ENCODE data around the gene MYO5B.

The MYO5B gene

GRCh38 chr18:49835405-49835804 lies 359.5 kb downstream of the MYO5B start:
- peaks cover 0 to 2% (median 0%) of the 10 kb centered on the region in 5 donors for H3K9me3 ChIP-seq (ENCODE audit: control insufficient read depth in 5 of 5, low read length in 5 of 5)
- H3K9ac ChIP-seq (ENCODE audit: low read length in 5 of 5): no peak overlapping the region
- no peak overlapping the region for H3K27ac ChIP-seq (ENCODE audit: low read depth, low read length)
- H3K4me3 ChIP-seq (ENCODE audit: low read depth in 1 of 5, low read length in 5 of 5): no peak overlapping the region
- H3K27me3 ChIP-seq (ENCODE audit: control insufficient read depth in 5 of 5, insufficient read depth in 4 of 5, low read length in 5 of 5): no peaks in the 10 kb centered on the region
- peaks cover 0 to 28% (median 6%) of the 10 kb centered on the region in 5 donors for H3K4me1 ChIP-seq (ENCODE audit: control insufficient read depth in 5 of 5, insufficient read depth in 5 of 5, low read length in 5 of 5)
- H3K36me3 ChIP-seq (ENCODE audit: control insufficient read depth in 5 of 5, insufficient read depth in 5 of 5, low read length in 5 of 5): no peaks in the 10 kb centered on the region

- H3K27me3 ChIP-seq (ENCODE audit: control insufficient read depth in 5 of 5, insufficient read depth in 4 of 5, low read length in 5 of 5): no peaks in the 10 kb centered on the region
- peak overlapping the region in 1 of 5 donors; percentile 77 for H3K9ac ChIP-seq (ENCODE audit: low read length in 5 of 5)
- H3K36me3 ChIP-seq (ENCODE audit: control insufficient read depth in 5 of 5, insufficient read depth in 5 of 5, low read length in 5 of 5): no peaks in the 10 kb centered on the region
- peak overlapping the region; percentile 76 for H3K27ac ChIP-seq (ENCODE audit: low read depth, low read length)
- H3K4me3 ChIP-seq (ENCODE audit: low read depth in 1 of 5, low read length in 5 of 5): no peak overlapping the region
- peaks cover 0 to 19% (median 0%) of the 10 kb centered on the region in 5 donors for H3K4me1 ChIP-seq (ENCODE audit: control insufficient read depth in 5 of 5, insufficient read depth in 5 of 5, low read length in 5 of 5)
- peaks cover 0 to 3% (median 0%) of the 10 kb centered on the region in 5 donors for H3K9me3 ChIP-seq (ENCODE audit: control insufficient read depth in 5 of 5, low read length in 5 of 5)
Measured at GRCh38 chr18:49834258-49834657, 360.7 kb downstream of the MYO5B start.

- Histone ChIP-seq H3K9ac (ENCODE audit: low read length in 5 of 5) (peak overlapping the region in 1 of 5 donors; percentile 77), H3K9me3 (ENCODE audit: control insufficient read depth in 5 of 5, low read length in 5 of 5) (peaks cover 0 to 3% (median 0%) of the 10 kb centered on the region in 5 donors), H3K4me3 (ENCODE audit: low read depth in 1 of 5, low read length in 5 of 5) (no peak overlapping the region), H3K4me1 (ENCODE audit: control insufficient read depth in 5 of 5, insufficient read depth in 5 of 5, low read length in 5 of 5) (peaks cover 0 to 19% (median 0%) of the 10 kb centered on the region in 5 donors), H3K27ac (ENCODE audit: low read depth, low read length) (peak overlapping the region; percentile 76), H3K27me3 (ENCODE audit: control insufficient read depth in 5 of 5, insufficient read depth in 4 of 5, low read length in 5 of 5) (no peaks in the 10 kb centered on the region), H3K36me3 (ENCODE audit: control insufficient read depth in 5 of 5, insufficient read depth in 5 of 5, low read length in 5 of 5) (no peaks in the 10 kb centered on the region)
Measured at GRCh38 chr18:49833814-49834213, 361.1 kb downstream of the MYO5B start.

- Histone ChIP-seq H3K27ac (ENCODE audit: low read depth, low read length) (peak overlapping the region; percentile 76), H3K9ac (ENCODE audit: low read length in 5 of 5) (no peak overlapping the region), H3K4me3 (ENCODE audit: low read depth in 1 of 5, low read length in 5 of 5) (no peak overlapping the region), H3K4me1 (ENCODE audit: control insufficient read depth in 5 of 5, insufficient read depth in 5 of 5, low read length in 5 of 5) (peaks cover 0 to 19% (median 0%) of the 10 kb centered on the region in 5 donors), H3K9me3 (ENCODE audit: control insufficient read depth in 5 of 5, low read length in 5 of 5) (peaks cover 0 to 11% (median 3%) of the 10 kb centered on the region in 5 donors), H3K36me3 (ENCODE audit: control insufficient read depth in 5 of 5, insufficient read depth in 5 of 5, low read length in 5 of 5) (no peaks in the 10 kb centered on the region), H3K27me3 (ENCODE audit: control insufficient read depth in 5 of 5, insufficient read depth in 4 of 5, low read length in 5 of 5) (no peaks in the 10 kb centered on the region)
Measured at GRCh38 chr18:49832221-49832647, 362.7 kb downstream of the MYO5B start.

- H3K4me3 ChIP-seq (ENCODE audit: low read depth in 1 of 5, low read length in 5 of 5): no peak overlapping the region
Measured at GRCh38 chr18:49827996-49828395, 367.0 kb downstream of the MYO5B start.

DNA sequence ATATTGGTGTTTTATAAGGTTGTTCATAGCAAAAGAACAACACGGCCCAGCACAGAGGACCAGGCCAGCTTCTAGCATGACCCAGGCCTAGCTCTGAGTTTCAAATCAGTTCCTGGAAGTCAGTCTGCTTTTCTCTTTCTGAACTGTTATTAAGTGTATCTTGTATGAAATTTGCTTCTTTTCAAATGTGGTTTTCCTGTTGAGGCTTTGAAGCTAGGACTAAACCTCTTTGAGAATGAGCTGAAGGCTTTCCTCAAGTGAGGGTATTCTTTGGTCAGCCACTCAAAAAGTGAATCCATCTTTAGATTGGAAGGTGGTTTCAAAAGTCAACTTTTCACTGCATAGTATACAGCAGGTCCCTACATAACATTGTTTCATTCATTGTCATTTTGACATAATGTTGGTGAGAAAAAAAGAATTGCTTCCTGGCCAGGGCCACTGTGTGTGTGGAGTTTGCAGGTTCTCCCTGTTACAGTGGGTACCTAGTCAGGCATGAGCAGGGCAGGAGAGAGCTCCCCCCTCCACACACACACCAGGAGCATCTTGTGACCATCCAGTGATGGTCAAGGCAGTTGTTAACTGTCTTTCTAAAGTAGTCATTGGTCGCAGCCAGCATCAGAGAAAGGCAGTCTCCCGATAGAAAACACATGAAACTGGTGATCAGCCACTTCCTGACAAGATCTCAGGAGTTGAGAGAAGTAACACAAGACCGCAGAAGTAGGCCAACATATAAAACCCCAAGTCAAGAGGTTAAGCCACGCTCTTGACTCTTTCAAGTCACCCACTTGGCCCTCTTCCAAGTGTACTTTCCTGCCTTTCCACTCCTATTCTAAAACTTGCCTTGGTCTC lies 374.9 kb downstream of the MYO5B start:
- peaks cover 0 to 16% (median 8%) of the 10 kb centered on the region in 5 donors for H3K4me1 ChIP-seq (ENCODE audit: control insufficient read depth in 5 of 5, insufficient read depth in 5 of 5, low read length in 5 of 5)
- no peak overlapping the region for H3K4me3 ChIP-seq (ENCODE audit: low read depth in 1 of 5, low read length in 5 of 5)

More at GRCh38 chr18:49827996-49828395, 367.0 kb downstream of the MYO5B start:
- H3K9me3 ChIP-seq (ENCODE audit: control insufficient read depth in 5 of 5, low read length in 5 of 5): peaks cover 0 to 14% (median 6%) of the 10 kb centered on the region in 5 donors
- no peak overlapping the region for H3K9ac ChIP-seq (ENCODE audit: low read length in 5 of 5)
- no peaks in the 10 kb centered on the region for H3K27me3 ChIP-seq (ENCODE audit: control insufficient read depth in 5 of 5, insufficient read depth in 4 of 5, low read length in 5 of 5)
- no peaks in the 10 kb centered on the region for H3K36me3 ChIP-seq (ENCODE audit: control insufficient read depth in 5 of 5, insufficient read depth in 5 of 5, low read length in 5 of 5)
- peaks cover 0 to 8% (median 0%) of the 10 kb centered on the region in 5 donors for H3K4me1 ChIP-seq (ENCODE audit: control insufficient read depth in 5 of 5, insufficient read depth in 5 of 5, low read length in 5 of 5)
- H3K27ac ChIP-seq (ENCODE audit: low read depth, low read length): no peak overlapping the region

GRCh38 chr18:49819071-49819662 lies 375.8 kb downstream of the MYO5B start:
- no peak overlapping the region for H3K9ac ChIP-seq (ENCODE audit: low read length in 5 of 5)
- H3K36me3 ChIP-seq (ENCODE audit: control insufficient read depth in 5 of 5, insufficient read depth in 5 of 5, low read length in 5 of 5): peaks cover 0 to 5% (median 0%) of the 10 kb centered on the region in 5 donors
- peaks cover 0 to 22% (median 14%) of the 10 kb centered on the region in 5 donors for H3K4me1 ChIP-seq (ENCODE audit: control insufficient read depth in 5 of 5, insufficient read depth in 5 of 5, low read length in 5 of 5)
- H3K9me3 ChIP-seq (ENCODE audit: control insufficient read depth in 5 of 5, low read length in 5 of 5): no peaks in the 10 kb centered on the region
- no peaks in the 10 kb centered on the region for H3K27me3 ChIP-seq (ENCODE audit: control insufficient read depth in 5 of 5, insufficient read depth in 4 of 5, low read length in 5 of 5)
- H3K4me3 ChIP-seq (ENCODE audit: low read depth in 1 of 5, low read length in 5 of 5): no peak overlapping the region
- no peak overlapping the region for H3K27ac ChIP-seq (ENCODE audit: low read depth, low read length)

More for the DNA sequence above, 374.9 kb downstream of the MYO5B start:
- no peaks in the 10 kb centered on the region for H3K9me3 ChIP-seq (ENCODE audit: control insufficient read depth in 5 of 5, low read length in 5 of 5)
- H3K9ac ChIP-seq (ENCODE audit: low read length in 5 of 5): no peak overlapping the region
- no peak overlapping the region for H3K27ac ChIP-seq (ENCODE audit: low read depth, low read length)
- no peaks in the 10 kb centered on the region for H3K27me3 ChIP-seq (ENCODE audit: control insufficient read depth in 5 of 5, insufficient read depth in 4 of 5, low read length in 5 of 5)
- H3K36me3 ChIP-seq (ENCODE audit: control insufficient read depth in 5 of 5, insufficient read depth in 5 of 5, low read length in 5 of 5): peaks cover 0 to 5% (median 0%) of the 10 kb centered on the region in 5 donors

GRCh38 chr18:49817947-49818346 lies 377.0 kb downstream of the MYO5B start:
- H3K9me3 ChIP-seq (ENCODE audit: control insufficient read depth in 5 of 5, low read length in 5 of 5): no peaks in the 10 kb centered on the region
- H3K4me1 ChIP-seq (ENCODE audit: control insufficient read depth in 5 of 5, insufficient read depth in 5 of 5, low read length in 5 of 5): peaks cover 0 to 21% (median 16%) of the 10 kb centered on the region in 5 donors
- H3K36me3 ChIP-seq (ENCODE audit: control insufficient read depth in 5 of 5, insufficient read depth in 5 of 5, low read length in 5 of 5): peaks cover 0 to 5% (median 0%) of the 10 kb centered on the region in 5 donors
- H3K4me3 ChIP-seq (ENCODE audit: low read depth in 1 of 5, low read length in 5 of 5): no peak overlapping the region
- H3K27me3 ChIP-seq (ENCODE audit: control insufficient read depth in 5 of 5, insufficient read depth in 4 of 5, low read length in 5 of 5): no peaks in the 10 kb centered on the region
- no peak overlapping the region for H3K27ac ChIP-seq (ENCODE audit: low read depth, low read length)
- no peak overlapping the region for H3K9ac ChIP-seq (ENCODE audit: low read length in 5 of 5)

GRCh38 chr18:49815927-49816326 lies 379.0 kb downstream of the MYO5B start:
- no peak overlapping the region for H3K9ac ChIP-seq (ENCODE audit: low read length in 5 of 5)
- no peak overlapping the region for H3K4me3 ChIP-seq (ENCODE audit: low read depth in 1 of 5, low read length in 5 of 5)
- H3K36me3 ChIP-seq (ENCODE audit: control insufficient read depth in 5 of 5, insufficient read depth in 5 of 5, low read length in 5 of 5): peaks cover 0 to 5% (median 0%) of the 10 kb centered on the region in 5 donors
- no peaks in the 10 kb centered on the region for H3K27me3 ChIP-seq (ENCODE audit: control insufficient read depth in 5 of 5, insufficient read depth in 4 of 5, low read length in 5 of 5)
- peaks cover 0 to 41% (median 28%) of the 10 kb centered on the region in 5 donors for H3K4me1 ChIP-seq (ENCODE audit: control insufficient read depth in 5 of 5, insufficient read depth in 5 of 5, low read length in 5 of 5)
- H3K9me3 ChIP-seq (ENCODE audit: control insufficient read depth in 5 of 5, low read length in 5 of 5): no peaks in the 10 kb centered on the region
- no peak overlapping the region for H3K27ac ChIP-seq (ENCODE audit: low read depth, low read length)

DNA sequence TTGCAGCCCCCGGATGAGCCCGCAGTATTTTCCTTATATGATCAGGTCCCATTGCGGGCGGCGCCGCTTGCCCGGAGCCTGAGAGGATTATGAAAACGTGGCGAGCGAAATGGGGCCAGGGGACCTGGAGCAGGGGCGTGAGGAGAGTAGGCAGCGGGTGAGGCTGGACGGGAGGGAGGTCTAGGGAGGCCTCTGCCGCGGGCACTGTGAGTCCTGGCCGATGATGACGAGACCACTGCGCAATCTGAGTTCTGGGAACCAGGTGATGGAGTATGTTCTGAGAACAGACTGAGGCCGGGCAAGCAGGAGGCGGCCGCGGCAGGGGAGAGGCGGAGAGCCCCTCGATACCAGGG lies 380.8 kb downstream of the MYO5B start:
- H3K36me3 ChIP-seq (ENCODE audit: control insufficient read depth in 5 of 5, insufficient read depth in 5 of 5, low read length in 5 of 5): peaks cover 0 to 5% (median 4%) of the 10 kb centered on the region in 5 donors
- peak overlapping the region; percentile 19 to 92 (median 92) for H3K9ac ChIP-seq (ENCODE audit: low read length in 5 of 5)
- peaks cover 0 to 3% (median 3%) of the 10 kb centered on the region in 5 donors for H3K9me3 ChIP-seq (ENCODE audit: control insufficient read depth in 5 of 5, low read length in 5 of 5)
- H3K4me1 ChIP-seq (ENCODE audit: control insufficient read depth in 5 of 5, insufficient read depth in 5 of 5, low read length in 5 of 5): peaks cover 0 to 34% (median 27%) of the 10 kb centered on the region in 5 donors
- peak overlapping the region; percentile 66 to 88 (median 87) for H3K4me3 ChIP-seq (ENCODE audit: low read depth in 1 of 5, low read length in 5 of 5)
- no peaks in the 10 kb centered on the region for H3K27me3 ChIP-seq (ENCODE audit: control insufficient read depth in 5 of 5, insufficient read depth in 4 of 5, low read length in 5 of 5)
- peak overlapping the region; percentile 99 for H3K27ac ChIP-seq (ENCODE audit: low read depth, low read length)
